ENCODE results near the gene DEDD. TPM values are rescaled to one million over a fixed set of nuclear protein-coding genes. Genes with fewer than 3 reads are reported as not detected.

Gene DEDD
- total and polyA plus RNA-seq, 2 of the 4 experiments (the other 2 are of a cell fraction), result 40.2 to 47.9 TPM

GRCh38 chr1:161076410-161076809, 56.1 kb downstream of the DEDD start:
- H3K36me3 ChIP-seq (ENCODE audit: control insufficient read depth, insufficient read depth, low read length), result no peaks in the 10 kb centered on the region
- DNase-seq (no peak), ATAC-seq (ENCODE audit: low read depth) (no peak)
- dilution Hi-C loops (cut with HindIII; ENCODE audit: low sequenced_read_pairs, unreplicated experiment), result no loop called here
- no peak overlapping the region for H3K4me2 ChIP-seq (ENCODE audit: low read depth, low read length)
- TF ChIP-seq USF2 (IDR thresholded peaks at IDR 0.05; ENCODE audit: low read depth, low read length) (no peak), RFX5 (IDR thresholded peaks at IDR 0.05; ENCODE audit: low read depth, low read length) (no peak), CTCF (conservative IDR thresholded peaks at IDR 0.05; ENCODE audit: low read depth, low read length) (no peak), MAFK (IDR thresholded peaks at IDR 0.05; ENCODE audit: low read depth, low read length) (no peak), FOS (IDR thresholded peaks at IDR 0.05; ENCODE audit: low read depth, low read length) (no peak), BHLHE40 (IDR thresholded peaks at IDR 0.05; ENCODE audit: low read depth, low read length) (no peak), RAD21 (IDR thresholded peaks at IDR 0.05; ENCODE audit: low read length) (no peak), MXI1 (IDR thresholded peaks at IDR 0.05; ENCODE audit: borderline replicate concordance, low read depth, low read length) (no peak), SMC3 (IDR thresholded peaks at IDR 0.05; ENCODE audit: low read depth, low read length) (no peak), RCOR1 (IDR thresholded peaks at IDR 0.05; ENCODE audit: insufficient replicate concordance, low read length) (no peak)
- H4K91ac ChIP-seq (ENCODE audit: insufficient read depth, low read depth, low read length), result no peak overlapping the region
- H3K18ac ChIP-seq (ENCODE audit: low read depth, low read length), result no peak overlapping the region
- no peak overlapping the region for H2BK20ac ChIP-seq (ENCODE audit: low read depth, low read length)
- H3K4ac ChIP-seq (ENCODE audit: low read depth, low read length), result no peak overlapping the region
- in situ Hi-C loops (cut with MboI; ENCODE audit: low sequenced_read_pairs), result no loop called here
- no peaks in the 10 kb centered on the region for H3K9me3 ChIP-seq (ENCODE audit: control insufficient read depth, insufficient read depth, low read length)
- H2AFZ ChIP-seq (replicated peaks; ENCODE audit: low read length, poor library complexity), result peak overlapping the region; percentile 61
- ChIA-PET CTCF (no interaction called here), POLR2A (ENCODE audit: unreplicated experiment) (interaction anchor here (0.6 kb wide), 1 partner anchor 603 kb away, joined by 10 read pairs; no protein-coding TSS in a partner anchor)
- no peak overlapping the region for H2AK9ac ChIP-seq (replicated peaks; ENCODE audit: low read depth, low read length, poor library complexity)
- no peak overlapping the region for H3K56ac ChIP-seq (ENCODE audit: extremely low read depth, insufficient read depth, low read length)
- no peaks in the 10 kb centered on the region for H3K9me1 ChIP-seq (ENCODE audit: insufficient read depth, low read length)
- intact Hi-C loops (cut with micrococcal nuclease), result no loop called here
- peaks cover 6% of the 10 kb centered on the region; the same call in 1 of the 2 replicates for H3K4me1 ChIP-seq (ENCODE audit: control insufficient read depth, insufficient read depth, low read length)
- H4K5ac ChIP-seq (ENCODE audit: low read depth, low read length), result no peak overlapping the region
- no peak overlapping the region for H3K23ac ChIP-seq (ENCODE audit: low read depth, low read length)
- no peak overlapping the region for H3K27ac ChIP-seq (ENCODE audit: insufficient read depth, low read length)
- no peak overlapping the region for H2BK15ac ChIP-seq (ENCODE audit: low read depth, low read length)
- no peak overlapping the region for H2BK120ac ChIP-seq (ENCODE audit: low read depth, low read length)
- no peaks in the 10 kb centered on the region for H3K27me3 ChIP-seq (ENCODE audit: control insufficient read depth, insufficient read depth, low read length)
- BruUV-seq (replicated peaks), result no TSS peak
- no peak overlapping the region for H2AK5ac ChIP-seq (ENCODE audit: low read depth, low read length)
- H4K20me1 ChIP-seq (ENCODE audit: insufficient read depth, low read length), result no peaks in the 10 kb centered on the region; the same call in none of the 2 replicates
- no peak overlapping the region for H3K14ac ChIP-seq (replicated peaks; ENCODE audit: low read depth, low read length)
- no peak overlapping the region for H3K4me3 ChIP-seq (ENCODE audit: insufficient read depth, low read depth, low read length)
- no peak overlapping the region for H4K8ac ChIP-seq (ENCODE audit: low read depth in 2 of 2, low read length in 2 of 2)
- H3K9ac ChIP-seq (ENCODE audit: low read depth, low read length), result no peak overlapping the region
- H3K79me1 ChIP-seq (ENCODE audit: low read depth in 1 of 2, low read length in 2 of 2), result no peaks in the 10 kb centered on the region
- H2BK5ac ChIP-seq (ENCODE audit: low read depth, low read length, poor library complexity, severe bottlenecking), result no peak overlapping the region
